HepG2 (cell line): Measurements from ENCODE around the gene ORMDL3. TPM values are rescaled to one million over a fixed set of nuclear protein-coding genes. Genes with fewer than 3 reads are reported as not detected.

Source experiments
- ATF7-NPFF ChIP-seq: sonication (generic); formaldehyde crosslinking; IDR thresholded peaks from 2 replicates; pipeline ENCODE4 v1.8.1; 2023; ENCODE audit warnings: mild to moderate bottlenecking, low read depth, missing genetic modification reagents, moderate library complexity
- BATF2 ChIP-seq: sonication (generic); formaldehyde crosslinking; IDR thresholded peaks from 2 replicates; pipeline ENCODE4 v1.8.0; 2022; ENCODE audit warnings: mild to moderate bottlenecking, missing genetic modification reagents, moderate library complexity
- GMEB1 ChIP-seq: sonication (generic); formaldehyde crosslinking; IDR thresholded peaks from 2 replicates; pipeline ENCODE4 v1.5.1; 2020; ENCODE audit warnings: missing genetic modification reagents, mild to moderate bottlenecking, borderline replicate concordance
- HINFP ChIP-seq: sonication (generic); formaldehyde crosslinking; IDR thresholded peaks from 2 replicates; pipeline ENCODE4 v1.4.0; 2020; ENCODE audit warnings: low read depth, mild to moderate bottlenecking, missing genetic modification reagents
- JDP2 ChIP-seq: sonication (generic); formaldehyde crosslinking; IDR thresholded peaks from 2 replicates; pipeline ENCODE4 v1.8.1; 2022; ENCODE audit warnings: missing genetic modification reagents, borderline replicate concordance
- MEIS1 ChIP-seq: sonication (generic); formaldehyde crosslinking; IDR thresholded peaks from 2 replicates; pipeline ENCODE4 v1.9.0; 2021; ENCODE audit warnings: mild to moderate bottlenecking, missing genetic modification reagents, moderate library complexity, borderline replicate concordance
- RNF219 ChIP-seq: sonication (generic); formaldehyde crosslinking; IDR thresholded peaks from 2 replicates; pipeline ENCODE4 v1.5.0; 2020; ENCODE audit warnings: mild to moderate bottlenecking, missing genetic modification reagents
- TCF12 ChIP-seq, 2 experiments: fragments of 450-650 bp in 1 of 2; sonication (generic) in 1 of 2; formaldehyde crosslinking in 1 of 2; IDR thresholded peaks; 2 replicates each; pipeline versions ENCODE4 v1.6.1 to v1.8.0; 2017 to 2022; ENCODE audit warnings: antibody characterized with exemption in 1 of 2, mild to moderate bottlenecking in 1 of 2, missing genetic modification reagents in 1 of 2, moderate library complexity in 1 of 2
- ZBTB20 ChIP-seq: sonication (generic); formaldehyde crosslinking; IDR thresholded peaks from 2 replicates; pipeline ENCODE4 v1.8.1; 2023; ENCODE audit warnings: missing genetic modification reagents, low read depth, mild to moderate bottlenecking, borderline replicate concordance
- ZNF34 ChIP-seq: sonication (generic); formaldehyde crosslinking; IDR thresholded peaks from 2 replicates; pipeline ENCODE4 v1.4.0; 2020; ENCODE audit warnings: mild to moderate bottlenecking, missing genetic modification reagents, borderline replicate concordance
- ZNF616 ChIP-seq: sonication (generic); formaldehyde crosslinking; IDR thresholded peaks from 2 replicates; pipeline ENCODE4 v1.5.0; 2020; ENCODE audit warnings: low read depth, mild to moderate bottlenecking, missing genetic modification reagents
- ZSCAN31 ChIP-seq: sonication (generic); formaldehyde crosslinking; IDR thresholded peaks from 2 replicates; pipeline ENCODE4 v1.5.0; 2020; ENCODE audit warnings: low read depth, mild to moderate bottlenecking, missing genetic modification reagents
- polyA plus RNA-seq, 8 experiments: library from polyadenylated mRNA; depleted of rRNA in 3 of 8; stranded (reverse) in 7 of 8; unstranded in 1 of 8; fragments of >200 nt; fragmentation: Illumina TruSeq in 4 of 8; extraction: Trizol in 4 of 8; gene quantifications; 2 replicates each; pipeline versions ENCODE4 v1.2.1 to v1.2.3, GENCODE V29; 2011 to 2016; ENCODE audit warnings: low read depth in 4 of 8, missing spikeins in 1 of 8, mixed read lengths in 1 of 8; ENCODE audit not compliant: insufficient read depth in 1 of 8
- total RNA-seq, 5 experiments: library from RNA; depleted of rRNA; stranded (reverse); fragments of >200 nt; fragmentation: Illumina TruSeq; extraction: Trizol; gene quantifications; 2 replicates each; pipeline ENCODE4 v1.2.3, GENCODE V29; 2016; ENCODE audit warnings: low read depth in 1 of 5
- TF ChIP-seq, protein P1 (sequence below): sonication (generic); formaldehyde crosslinking; IDR thresholded peaks from 2 replicates; pipeline ENCODE4 v1.8.1; 2023; ENCODE audit warnings: mild to moderate bottlenecking, moderate library complexity, missing genetic modification reagents
- TF ChIP-seq, protein P2 (sequence below): sonication (generic); formaldehyde crosslinking; IDR thresholded peaks from 2 replicates; pipeline ENCODE4 v1.5.0; 2020; ENCODE audit warnings: mild to moderate bottlenecking, missing genetic modification reagents

ORMDL3 gene
- total and polyA plus RNA-seq, 2 of the 13 experiments (the other 11 are each of a cell fraction or from before 2014, with no cell fraction given), result 181 to 384 TPM

DNA sequence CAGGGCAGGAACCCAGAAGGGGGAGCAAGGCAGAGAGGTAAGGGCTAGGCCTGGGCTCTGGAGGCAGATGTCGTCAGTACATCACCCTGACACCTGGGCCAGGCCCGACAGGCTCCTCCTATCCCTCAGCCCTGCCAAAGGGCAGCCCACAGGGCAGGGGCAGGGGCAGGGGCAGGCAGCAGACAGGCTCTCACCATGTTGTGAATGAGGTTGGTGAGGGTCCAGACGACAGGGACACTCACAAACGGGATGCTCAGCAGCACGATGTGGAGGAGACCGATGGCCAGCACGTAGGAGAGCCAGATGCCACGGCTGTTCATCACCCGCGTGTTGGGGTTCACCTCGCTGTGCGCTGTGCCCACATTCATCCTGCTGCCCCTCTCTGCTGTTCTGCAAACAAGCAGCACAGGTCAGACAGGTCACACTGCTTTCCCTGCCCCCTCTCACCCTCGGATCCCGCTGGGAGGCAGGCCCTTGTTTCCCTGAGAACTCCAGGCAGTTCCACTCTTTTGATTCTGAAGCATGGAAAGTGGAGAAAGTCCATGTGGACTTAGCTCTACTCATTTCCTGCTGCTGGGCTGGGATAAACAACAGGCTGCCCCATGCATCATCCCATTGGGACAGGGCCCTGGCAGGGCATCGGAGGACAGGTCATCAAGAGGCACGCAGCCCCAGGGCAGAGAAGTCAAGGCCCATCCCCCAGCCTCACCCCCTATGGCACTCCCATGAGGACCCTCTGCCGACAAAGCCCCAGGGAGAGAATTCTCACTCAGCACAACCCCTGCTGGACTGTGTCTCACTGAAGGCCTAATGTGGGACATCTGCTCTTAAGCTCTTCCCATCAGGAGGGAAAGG is 3.3 kb downstream of the ORMDL3 start (continued):
- TF ChIP-seq, protein P1, sequence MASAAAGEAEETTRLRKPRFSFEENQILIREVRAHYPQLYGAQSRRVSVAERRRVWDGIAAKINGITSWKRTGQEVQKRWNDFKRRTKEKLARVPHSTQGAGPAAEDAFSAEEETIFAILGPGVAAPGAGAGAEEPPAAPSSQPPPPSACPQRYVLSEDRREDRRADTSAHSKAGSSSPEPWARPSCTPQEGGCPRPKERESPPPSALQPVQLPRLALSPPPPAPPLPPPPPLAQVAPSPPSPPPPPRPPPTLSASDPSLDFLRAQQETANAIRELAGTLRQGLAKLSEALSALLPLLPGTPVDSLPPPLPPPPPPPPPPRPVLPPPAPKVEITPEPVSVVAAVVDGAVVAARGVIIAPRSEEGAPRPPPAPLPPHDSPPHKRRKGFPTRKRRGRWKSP, result peak; percentile 88; the same call in 1 of the 2 replicates
- peak; percentile 88 for TF ChIP-seq HINFP (CRISPR knock-in tag)
- TF ChIP-seq ZBTB20 (CRISPR knock-in tag), result peak; percentile 80; the same call in 1 of the 2 replicates
- peak; percentile 76 for TF ChIP-seq GMEB1 (CRISPR knock-in tag)
- TF ChIP-seq ZSCAN31 (CRISPR knock-in tag), result peak; percentile 98
- TF ChIP-seq TCF12 (IDR thresholded peaks at IDR 0.05), result no peak
- 0 out of 2 replicates have a peak, but pooled peaks have one; percentile 88 for TF ChIP-seq TCF12 (CRISPR knock-in tag; IDR thresholded peaks at IDR 0.05)
- TF ChIP-seq RNF219 (CRISPR knock-in tag), result 0 out of 2 replicates have a peak, but pooled peaks have one; percentile 31
- peak; percentile 89; the same call in 1 of the 2 replicates for TF ChIP-seq ATF7-NPFF
- TF ChIP-seq ZNF34 (CRISPR knock-in tag), result peak; percentile 86; the same call in 1 of the 2 replicates
- TF ChIP-seq, protein P2, sequence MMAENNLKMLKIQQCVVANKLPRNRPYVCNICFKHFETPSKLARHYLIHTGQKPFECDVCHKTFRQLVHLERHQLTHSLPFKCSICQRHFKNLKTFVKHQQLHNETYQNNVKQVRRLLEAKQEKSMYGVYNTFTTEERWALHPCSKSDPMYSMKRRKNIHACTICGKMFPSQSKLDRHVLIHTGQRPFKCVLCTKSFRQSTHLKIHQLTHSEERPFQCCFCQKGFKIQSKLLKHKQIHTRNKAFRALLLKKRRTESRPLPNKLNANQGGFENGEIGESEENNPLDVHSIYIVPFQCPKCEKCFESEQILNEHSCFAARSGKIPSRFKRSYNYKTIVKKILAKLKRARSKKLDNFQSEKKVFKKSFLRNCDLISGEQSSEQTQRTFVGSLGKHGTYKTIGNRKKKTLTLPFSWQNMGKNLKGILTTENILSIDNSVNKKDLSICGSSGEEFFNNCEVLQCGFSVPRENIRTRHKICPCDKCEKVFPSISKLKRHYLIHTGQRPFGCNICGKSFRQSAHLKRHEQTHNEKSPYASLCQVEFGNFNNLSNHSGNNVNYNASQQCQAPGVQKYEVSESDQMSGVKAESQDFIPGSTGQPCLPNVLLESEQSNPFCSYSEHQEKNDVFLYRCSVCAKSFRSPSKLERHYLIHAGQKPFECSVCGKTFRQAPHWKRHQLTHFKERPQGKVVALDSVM (CRISPR knock-in tag), result peak; percentile 62
- TF ChIP-seq ZNF616, result no peak; the same call in 1 of the 2 replicates
- TF ChIP-seq BATF2 (CRISPR knock-in tag), result peak; percentile 90
- TF ChIP-seq JDP2 (CRISPR knock-in tag), result no peak
- peak; percentile 99 for TF ChIP-seq MEIS1 (CRISPR knock-in tag)
